ENCODE measurements around the gene PDSS2. TPM values are rescaled to one million over a fixed set of nuclear protein-coding genes. Genes with fewer than 3 reads are reported as not detected.
"Not testable (repeated sequence)": the region's sequence is repeated elsewhere in the genome, so short reads cannot be mapped to it uniquely, and the experiment has no call there.

Gene PDSS2
- total RNA-seq, 1 donor from 2014 or later = 6.5 TPM

DNA sequence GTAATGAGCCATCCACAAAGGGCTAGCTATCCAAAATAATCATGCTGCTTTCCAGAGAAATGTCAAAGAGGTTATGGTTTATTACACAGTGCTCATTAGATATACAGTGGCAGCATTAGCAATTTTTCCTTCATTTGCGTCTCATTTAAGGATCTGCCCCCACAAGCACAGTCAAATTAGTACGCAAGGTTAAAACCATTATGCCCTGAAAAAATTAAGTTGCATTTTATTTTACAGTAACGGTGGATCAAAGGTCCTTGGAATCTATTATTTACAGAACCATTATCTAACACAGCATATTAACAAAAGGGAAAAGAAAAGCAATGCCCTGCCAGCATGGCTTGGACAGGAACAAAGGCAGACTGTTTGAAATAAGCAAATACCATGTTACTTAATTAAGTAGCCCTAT, 144.8 kb downstream of the PDSS2 start:
- H3K27me3 Mint-ChIP-seq (ENCODE audit: unreplicated experiment) = no peaks in the 10 kb centered on the region
- no peak for TF ChIP-seq CTCF (IDR thresholded peaks at IDR 0.05; ENCODE audit: partially characterized antibody, unreplicated experiment)
- DNase-seq = no peak
- no peaks in the 10 kb centered on the region for H3K36me3 Mint-ChIP-seq (ENCODE audit: unreplicated experiment)
- H3K9me3 Mint-ChIP-seq (ENCODE audit: unreplicated experiment) = peaks cover 2% of the 10 kb centered on the region
- peaks cover 5% of the 10 kb centered on the region for H3K4me1 Mint-ChIP-seq (ENCODE audit: low read depth, unreplicated experiment)
- no peak overlapping the region for H3K4me3 Mint-ChIP-seq (ENCODE audit: unreplicated experiment)
- no peak overlapping the region for H3K27ac Mint-ChIP-seq (ENCODE audit: unreplicated experiment)

GRCh38 chr6:107313776-107314175, 145.6 kb downstream of the PDSS2 start:
- Mint-ChIP-seq H3K27me3 (ENCODE audit: unreplicated experiment) (no peaks in the 10 kb centered on the region), H3K36me3 (ENCODE audit: unreplicated experiment) (no peaks in the 10 kb centered on the region), H3K4me1 (ENCODE audit: low read depth, unreplicated experiment) (peaks cover 6% of the 10 kb centered on the region), H3K27ac (ENCODE audit: unreplicated experiment) (no peak overlapping the region), H3K4me3 (ENCODE audit: unreplicated experiment) (no peak overlapping the region), H3K9me3 (ENCODE audit: unreplicated experiment) (peaks cover 2% of the 10 kb centered on the region)
- TF ChIP-seq CTCF (IDR thresholded peaks at IDR 0.05; ENCODE audit: partially characterized antibody, unreplicated experiment) = no peak
- no peak for DNase-seq

GRCh38 chr6:107310362-107310761, 149.0 kb downstream of the PDSS2 start:
- no peak for TF ChIP-seq CTCF (IDR thresholded peaks at IDR 0.05; ENCODE audit: partially characterized antibody, unreplicated experiment)
- H3K4me1 Mint-ChIP-seq (ENCODE audit: low read depth, unreplicated experiment) = peaks cover 13% of the 10 kb centered on the region
- no peaks in the 10 kb centered on the region for H3K36me3 Mint-ChIP-seq (ENCODE audit: unreplicated experiment)
- no peak overlapping the region for H3K4me3 Mint-ChIP-seq (ENCODE audit: unreplicated experiment)
- H3K27me3 Mint-ChIP-seq (ENCODE audit: unreplicated experiment) = no peaks in the 10 kb centered on the region
- no peak for DNase-seq
- H3K27ac Mint-ChIP-seq (ENCODE audit: unreplicated experiment) = no peak overlapping the region
- H3K9me3 Mint-ChIP-seq (ENCODE audit: unreplicated experiment) = peaks cover 2% of the 10 kb centered on the region

GRCh38 chr6:107308677-107309076, 150.7 kb downstream of the PDSS2 start:
- peak overlapping the region; percentile 93 for H3K27ac Mint-ChIP-seq (ENCODE audit: unreplicated experiment)
- no peaks in the 10 kb centered on the region for H3K27me3 Mint-ChIP-seq (ENCODE audit: unreplicated experiment)
- H3K36me3 Mint-ChIP-seq (ENCODE audit: unreplicated experiment) = no peaks in the 10 kb centered on the region
- peaks cover 11% of the 10 kb centered on the region for H3K4me1 Mint-ChIP-seq (ENCODE audit: low read depth, unreplicated experiment)
- no peak for TF ChIP-seq CTCF (IDR thresholded peaks at IDR 0.05; ENCODE audit: partially characterized antibody, unreplicated experiment)
- no peak overlapping the region for H3K4me3 Mint-ChIP-seq (ENCODE audit: unreplicated experiment)
- peaks cover 2% of the 10 kb centered on the region for H3K9me3 Mint-ChIP-seq (ENCODE audit: unreplicated experiment)
- DNase-seq = peak; percentile 29

DNA sequence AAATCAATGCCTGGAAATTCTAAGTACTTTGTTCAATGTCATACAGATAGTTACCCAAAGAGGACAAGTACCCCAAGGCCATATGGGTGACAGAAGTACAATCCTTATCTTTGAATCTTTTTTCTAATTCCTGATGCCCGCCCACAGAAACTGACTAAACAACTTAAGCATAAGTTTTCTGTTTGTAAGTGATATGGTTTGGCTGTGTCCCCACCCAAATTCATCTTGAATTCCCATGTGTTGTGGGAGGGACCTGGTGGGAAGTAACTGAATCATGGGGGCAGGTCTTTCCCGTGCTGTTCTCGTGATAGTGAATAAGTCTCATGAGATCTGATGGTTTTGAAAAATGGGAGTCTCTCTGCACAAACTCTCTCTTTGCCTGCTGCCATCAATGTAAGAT, 153.4 kb downstream of the PDSS2 start:
- H3K27me3 Mint-ChIP-seq (ENCODE audit: unreplicated experiment); H3K27ac Mint-ChIP-seq (ENCODE audit: unreplicated experiment); H3K36me3 Mint-ChIP-seq (ENCODE audit: unreplicated experiment); H3K4me3 Mint-ChIP-seq (ENCODE audit: unreplicated experiment); DNase-seq; H3K9me3 Mint-ChIP-seq (ENCODE audit: unreplicated experiment): not testable (repeated sequence)
- peaks cover 11% of the 10 kb centered on the region for H3K4me1 Mint-ChIP-seq (ENCODE audit: low read depth, unreplicated experiment)

GRCh38 chr6:107305391-107305790, 154.0 kb downstream of the PDSS2 start:
- Mint-ChIP-seq H3K4me1 (ENCODE audit: low read depth, unreplicated experiment) (peaks cover 9% of the 10 kb centered on the region), H3K27me3 (ENCODE audit: unreplicated experiment) (no peaks in the 10 kb centered on the region), H3K9me3 (ENCODE audit: unreplicated experiment) (no peaks in the 10 kb centered on the region), H3K4me3 (ENCODE audit: unreplicated experiment) (no peak overlapping the region), H3K36me3 (ENCODE audit: unreplicated experiment) (no peaks in the 10 kb centered on the region), H3K27ac (ENCODE audit: unreplicated experiment) (no peak overlapping the region)
- no peak for DNase-seq
- TF ChIP-seq CTCF (IDR thresholded peaks at IDR 0.05; ENCODE audit: partially characterized antibody, unreplicated experiment) = no peak

Measured in glutamatergic neuron (in vitro differentiated cells).